Mucosa of descending colon (tissue), 3 donors: ENCODE data around the gene ST3GAL3. TPM values are rescaled to one million over a fixed set of nuclear protein-coding genes. Genes with fewer than 3 reads are reported as not detected.

Experiments
- ATAC-seq: fragments of 200-7000 bp; cut with Tn5 transposase; one replicate; pipeline ENCODE4 v1.9.1; 2020; ENCODE audit warnings: mild to moderate bottlenecking, moderate library complexity
- DNase-seq, 3 donors: peaks; one replicate each; pipeline ENCODE4 v3.0.0-alpha.2; 2020
- H3K36me3 ChIP-seq: fragments of 200-600 bp; one replicate; pipeline ENCODE4 v1.8.0; 2021; ENCODE audit warnings: low read depth, mild to moderate bottlenecking
- H3K4me1 ChIP-seq: fragments of 200-600 bp; one replicate; pipeline ENCODE4 v1.8.0; 2021; ENCODE audit warnings: low read depth, mild to moderate bottlenecking
- H3K4me3 ChIP-seq: fragments of 200-600 bp; one replicate; pipeline ENCODE4 v1.8.0; 2021; ENCODE audit warnings: mild to moderate bottlenecking
- H3K9me3 ChIP-seq: fragments of 200-600 bp; one replicate; pipeline ENCODE4 v1.8.0; 2021; ENCODE audit warnings: mild to moderate bottlenecking
- intact Hi-C, 2 donors: fragments of 100-400 bp; cut with DNase I in 1 of 2; cut with micrococcal nuclease in 1 of 2; formaldehyde crosslinking; loops; one replicate each; pipeline versions ENCODE4 v1.11.0 to v1.11.1; 2022; cut with DNase I, micrococcal nuclease
- total RNA-seq, 3 donors: library from RNA; stranded (reverse); fragmentation: NEBNext Ultra II Directional in 2 of 3; extraction: Animal tissue kit (Norgen Biotek cat#: 25700) in 2 of 3; gene quantifications; one replicate each; pipeline versions ENCODE4 v1.2.1 to v1.2.4, GENCODE V29; 2021 to 2023
- TF ChIP-seq, protein P1 (sequence below): fragments of 200-600 bp; IDR thresholded peaks from one replicate; pipeline ENCODE4 v1.8.0; 2022; ENCODE audit warnings: antibody characterized with exemption, mild to moderate bottlenecking
- donor health status: DM: no; HTN: no; CAD: no; lungs with moderate emphysema.
- donor health status: DM: no; HTN: no; CAD: no.
- donor health status: DM: no; HTN: yes; CAD: no.

The ST3GAL3 gene
- total RNA-seq, 3 donors from 2014 or later = 9.5 to 26.3 (median 18.2) TPM

DNA sequence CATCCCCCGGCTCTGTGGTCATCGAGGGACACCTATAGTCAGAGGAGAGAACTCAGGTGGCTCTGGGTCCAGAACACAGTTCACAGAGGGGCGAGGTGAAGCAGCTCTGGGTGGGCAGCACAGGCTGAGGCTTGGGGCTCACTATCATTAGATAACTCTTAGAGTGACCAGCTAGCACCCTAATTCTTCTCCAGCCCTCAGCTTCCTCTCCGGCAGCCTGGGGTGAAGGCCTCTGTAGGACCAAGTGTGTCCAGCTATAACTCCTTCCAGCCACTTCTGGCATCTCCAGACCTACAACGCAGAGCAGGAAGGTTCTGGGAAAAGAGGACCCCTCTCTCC lies 227.6 kb downstream of the ST3GAL3 start:
- intact Hi-C loops = loop anchor here (2.0 kb wide), 1 partner anchor 172 kb away; no protein-coding TSS in a partner anchor
- Histone ChIP-seq H3K4me1 (peaks cover 20% of the 10 kb centered on the region), H3K9me3 (no peaks in the 10 kb centered on the region), H3K36me3 (no peaks in the 10 kb centered on the region), H3K4me3 (no peak overlapping the region)
- ATAC-seq (no peak), DNase-seq (no peak)
- TF ChIP-seq, protein P1, sequence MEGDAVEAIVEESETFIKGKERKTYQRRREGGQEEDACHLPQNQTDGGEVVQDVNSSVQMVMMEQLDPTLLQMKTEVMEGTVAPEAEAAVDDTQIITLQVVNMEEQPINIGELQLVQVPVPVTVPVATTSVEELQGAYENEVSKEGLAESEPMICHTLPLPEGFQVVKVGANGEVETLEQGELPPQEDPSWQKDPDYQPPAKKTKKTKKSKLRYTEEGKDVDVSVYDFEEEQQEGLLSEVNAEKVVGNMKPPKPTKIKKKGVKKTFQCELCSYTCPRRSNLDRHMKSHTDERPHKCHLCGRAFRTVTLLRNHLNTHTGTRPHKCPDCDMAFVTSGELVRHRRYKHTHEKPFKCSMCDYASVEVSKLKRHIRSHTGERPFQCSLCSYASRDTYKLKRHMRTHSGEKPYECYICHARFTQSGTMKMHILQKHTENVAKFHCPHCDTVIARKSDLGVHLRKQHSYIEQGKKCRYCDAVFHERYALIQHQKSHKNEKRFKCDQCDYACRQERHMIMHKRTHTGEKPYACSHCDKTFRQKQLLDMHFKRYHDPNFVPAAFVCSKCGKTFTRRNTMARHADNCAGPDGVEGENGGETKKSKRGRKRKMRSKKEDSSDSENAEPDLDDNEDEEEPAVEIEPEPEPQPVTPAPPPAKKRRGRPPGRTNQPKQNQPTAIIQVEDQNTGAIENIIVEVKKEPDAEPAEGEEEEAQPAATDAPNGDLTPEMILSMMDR = no peak

DNA sequence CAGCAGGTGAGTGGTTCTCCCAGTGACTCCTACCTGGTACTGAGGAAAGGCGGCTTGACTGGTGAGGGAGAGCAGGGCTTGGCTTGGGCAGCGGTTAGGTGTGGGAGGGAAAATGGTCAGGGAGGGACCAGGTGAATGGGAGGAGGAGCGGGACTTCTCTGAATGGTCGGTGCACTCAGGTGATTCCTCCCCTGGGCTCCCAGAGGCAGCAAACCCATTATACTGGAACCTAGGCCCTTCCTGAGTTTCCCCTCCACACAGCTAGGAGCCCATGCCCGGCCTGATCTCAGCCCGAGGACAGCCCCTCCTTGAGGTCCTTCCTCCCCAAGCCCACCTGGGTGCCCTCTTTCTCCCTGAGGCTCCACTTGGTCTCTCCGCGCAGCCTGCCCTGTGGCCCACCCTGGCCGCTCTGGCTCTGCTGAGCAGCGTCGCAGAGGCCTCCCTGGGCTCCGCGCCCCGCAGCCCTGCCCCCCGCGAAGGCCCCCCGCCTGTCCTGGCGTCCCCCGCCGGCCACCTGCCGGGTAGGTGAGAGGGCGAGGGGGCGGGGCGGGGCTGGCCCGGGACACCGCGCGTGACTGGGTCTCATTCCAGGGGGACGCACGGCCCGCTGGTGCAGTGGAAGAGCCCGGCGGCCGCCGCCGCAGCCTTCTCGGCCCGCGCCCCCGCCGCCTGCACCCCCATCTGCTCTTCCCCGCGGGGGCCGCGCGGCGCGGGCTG lies 228.5 kb downstream of the ST3GAL3 start:
- intact Hi-C loops = loop anchor here (2.0 kb wide), 1 partner anchor 173 kb away; no protein-coding TSS in a partner anchor
- Histone ChIP-seq H3K4me1 (peaks cover 20% of the 10 kb centered on the region), H3K9me3 (no peaks in the 10 kb centered on the region), H3K4me3 (peak overlapping the region; percentile 17), H3K36me3 (no peaks in the 10 kb centered on the region)
- DNase-seq (peak; percentile 75 to 82 (median 80)), ATAC-seq (peak; percentile 85)
- TF ChIP-seq, protein P1 = no peak

DNA sequence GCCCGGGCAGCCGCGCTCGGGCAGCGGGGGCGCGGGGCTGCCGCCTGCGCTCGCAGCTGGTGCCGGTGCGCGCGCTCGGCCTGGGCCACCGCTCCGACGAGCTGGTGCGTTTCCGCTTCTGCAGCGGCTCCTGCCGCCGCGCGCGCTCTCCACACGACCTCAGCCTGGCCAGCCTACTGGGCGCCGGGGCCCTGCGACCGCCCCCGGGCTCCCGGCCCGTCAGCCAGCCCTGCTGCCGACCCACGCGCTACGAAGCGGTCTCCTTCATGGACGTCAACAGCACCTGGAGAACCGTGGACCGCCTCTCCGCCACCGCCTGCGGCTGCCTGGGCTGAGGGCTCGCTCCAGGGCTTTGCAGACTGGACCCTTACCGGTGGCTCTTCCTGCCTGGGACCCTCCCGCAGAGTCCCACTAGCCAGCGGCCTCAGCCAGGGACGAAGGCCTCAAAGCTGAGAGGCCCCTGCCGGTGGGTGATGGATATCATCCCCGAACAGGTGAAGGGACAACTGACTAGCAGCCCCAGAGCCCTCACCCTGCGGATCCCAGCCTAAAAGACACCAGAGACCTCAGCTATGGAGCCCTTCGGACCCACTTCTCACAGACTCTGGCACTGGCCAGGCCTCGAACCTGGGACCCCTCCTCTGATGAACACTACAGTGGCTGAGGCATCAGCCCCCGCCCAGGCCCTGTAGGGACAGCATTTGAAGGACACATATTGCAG lies 229.3 kb downstream of the ST3GAL3 start:
- intact Hi-C loops = no loop called here
- Histone ChIP-seq H3K36me3 (no peaks in the 10 kb centered on the region), H3K9me3 (no peaks in the 10 kb centered on the region), H3K4me1 (peaks cover 20% of the 10 kb centered on the region), H3K4me3 (peak overlapping the region; percentile 17)
- ATAC-seq (peak; percentile 34), DNase-seq (peak; percentile 42 to 67 (median 59))
- TF ChIP-seq, protein P1 = no peak

DNA sequence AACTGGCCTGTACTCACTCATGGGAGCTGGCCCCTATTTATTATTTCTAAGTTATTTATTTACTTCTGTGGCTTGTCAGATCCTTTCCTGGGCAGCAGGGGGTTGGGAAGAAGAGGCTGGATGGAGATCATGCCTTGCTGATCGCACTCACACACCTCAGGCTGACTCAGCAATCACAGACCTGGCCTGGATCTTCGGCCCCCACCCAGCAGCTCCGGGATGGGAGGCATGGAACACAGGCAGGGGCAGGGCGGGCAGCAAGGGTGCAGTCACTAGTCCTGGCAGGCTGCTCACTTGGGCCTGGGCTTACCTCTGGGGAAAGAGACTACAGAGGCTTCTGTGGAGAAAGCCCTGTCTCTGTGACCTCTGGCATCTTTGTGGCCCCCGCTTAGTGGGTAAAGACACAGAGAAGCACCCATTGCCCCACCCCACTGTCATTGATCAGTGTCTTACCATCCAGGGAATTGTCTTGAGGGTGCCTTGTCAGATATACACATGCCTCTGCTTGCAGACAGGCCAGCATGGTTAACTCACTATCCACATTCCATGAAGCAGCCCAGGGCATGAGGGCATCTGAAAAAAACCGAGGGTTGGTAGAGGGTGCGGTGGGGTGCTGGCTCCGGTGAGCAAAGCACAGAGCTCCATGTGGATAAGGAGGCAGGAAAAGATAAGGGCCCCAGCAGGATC lies 230.0 kb downstream of the ST3GAL3 start:
- no peak overlapping the region for H3K4me3 ChIP-seq
- DNase-seq = no peak
- no peak for ATAC-seq
- TF ChIP-seq, protein P1 = no peak
- peaks cover 20% of the 10 kb centered on the region for H3K4me1 ChIP-seq
- no peaks in the 10 kb centered on the region for H3K9me3 ChIP-seq
- no peaks in the 10 kb centered on the region for H3K36me3 ChIP-seq
- intact Hi-C loops = no loop called here

DNA sequence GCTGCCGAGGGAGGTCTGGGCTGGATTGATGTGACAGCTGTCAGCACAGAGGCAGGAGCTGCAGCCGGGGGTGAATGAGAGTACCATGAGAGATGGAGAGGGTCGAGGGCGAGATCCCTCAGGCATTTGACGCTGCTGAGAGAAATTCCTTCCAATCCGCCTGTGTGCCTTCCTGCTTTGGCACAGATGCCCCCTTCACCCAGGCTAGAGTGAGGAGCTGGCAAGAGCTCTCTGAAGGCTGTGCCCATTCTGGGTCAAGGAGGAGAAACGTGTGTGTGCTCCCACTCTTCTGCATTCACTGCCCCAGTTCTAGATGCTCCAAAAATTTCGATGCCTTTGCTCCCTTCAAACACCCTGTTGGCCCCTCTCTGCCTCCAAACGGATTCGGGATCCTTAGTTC lies 231.0 kb downstream of the ST3GAL3 start:
- Histone ChIP-seq H3K4me3 (no peak overlapping the region), H3K9me3 (no peaks in the 10 kb centered on the region), H3K4me1 (peaks cover 15% of the 10 kb centered on the region), H3K36me3 (no peaks in the 10 kb centered on the region)
- ATAC-seq (no peak), DNase-seq (no peak)
- intact Hi-C loops = no loop called here
- TF ChIP-seq, protein P1 = no peak
